NCI-H510A treated with DMSO at 0.1 percent for 48 hours (cell line): ENCODE measurements around the gene OR5K2.

ENCODE experiments used
- DNase-seq: peaks from one replicate; lab custom pipeline; 2025; lab: John Stamatoyannopoulos, UW

The OR5K2 gene

DNA sequence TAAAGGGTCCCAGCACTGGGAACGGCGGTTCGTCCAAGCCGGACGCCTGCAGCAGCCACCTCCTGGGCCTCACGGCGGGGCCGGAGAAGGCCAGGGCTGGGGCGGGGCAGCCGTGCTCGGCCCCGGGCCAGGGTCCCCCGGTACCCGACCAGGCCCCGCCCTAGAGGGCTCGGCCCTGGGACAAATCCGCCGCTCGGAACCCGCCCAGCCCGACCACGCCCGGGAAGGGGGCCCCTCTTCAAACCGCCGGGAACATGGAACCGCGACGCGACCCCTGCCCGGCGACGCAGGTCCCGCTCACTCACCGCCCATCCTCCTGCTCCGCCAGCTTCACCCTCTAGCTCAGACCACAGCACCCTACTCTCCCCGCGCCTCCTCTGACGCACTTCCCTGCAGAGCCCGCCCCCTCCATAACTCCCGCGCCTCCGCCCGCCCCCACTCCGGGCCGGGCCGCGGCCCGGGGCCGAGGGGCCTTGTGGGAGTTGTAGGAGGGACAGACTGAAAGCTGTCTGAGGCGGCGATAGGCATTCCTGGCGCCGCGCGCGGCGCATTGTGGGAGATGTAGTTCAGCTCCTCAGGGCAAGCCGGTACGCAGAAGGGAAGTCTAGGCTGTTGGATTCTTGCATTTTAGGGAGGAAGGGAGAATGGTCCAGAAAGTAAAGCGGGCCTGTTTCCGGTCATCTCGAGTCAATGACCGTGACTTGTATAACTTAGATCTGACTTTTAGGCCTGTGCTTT, 25.2 kb downstream of the OR5K2 start, which contains the start of gene CLDND1:
CLDND1 (minus strand) TSS at position 359 of the 738 bp plus-strand sequence. CDS start 1,478 bp downstream, outside the sequence.
- peak; percentile 84 for DNase-seq

- DNase-seq, result no peak
Measured at GRCh38 chr3:98525494-98525893, 28.0 kb downstream of the OR5K2 start.

DNA sequence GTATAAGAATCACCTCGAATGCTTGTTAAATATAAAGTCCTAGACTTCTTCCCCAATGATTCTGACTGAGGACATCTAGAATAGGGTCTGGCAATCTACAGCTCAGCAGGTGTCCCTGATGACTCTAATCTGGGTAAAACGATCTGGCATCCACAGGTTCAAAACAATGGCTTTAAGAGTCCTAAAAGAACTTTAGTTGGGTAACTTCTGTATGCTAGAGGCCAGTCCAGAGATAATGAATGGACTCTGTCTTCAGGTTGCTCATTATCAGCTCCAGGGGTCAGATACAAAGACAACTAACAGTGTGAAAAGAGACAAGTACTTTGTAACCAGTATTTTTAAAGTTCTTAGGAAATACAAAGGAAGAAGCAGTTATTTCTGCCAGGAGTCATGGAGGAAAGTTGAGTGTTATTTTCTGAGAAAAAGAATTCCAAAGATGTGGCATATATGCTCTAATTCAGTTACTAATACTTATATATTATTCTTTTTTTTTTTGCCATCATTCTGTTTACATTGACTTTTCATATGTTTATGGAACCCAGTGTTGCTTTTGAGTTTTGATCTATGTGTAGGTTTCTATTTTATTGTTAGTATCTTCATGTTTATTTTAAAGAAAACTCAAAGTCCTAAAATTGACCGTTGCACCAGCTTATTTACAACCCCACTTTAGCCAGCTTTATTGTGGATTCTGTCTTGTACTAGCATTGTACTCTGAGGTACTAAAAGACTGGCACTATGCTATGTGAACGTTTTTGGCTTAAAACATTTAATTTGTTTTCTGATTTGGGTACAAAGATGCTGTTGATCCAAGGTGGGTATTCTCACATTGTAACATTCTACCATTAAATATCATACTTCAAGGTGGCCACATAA, 31.2 kb downstream of the OR5K2 start:
- no peak for DNase-seq

GRCh38 chr3:98529856-98530459, 32.5 kb downstream of the OR5K2 start:
- DNase-seq, result no peak

DNA sequence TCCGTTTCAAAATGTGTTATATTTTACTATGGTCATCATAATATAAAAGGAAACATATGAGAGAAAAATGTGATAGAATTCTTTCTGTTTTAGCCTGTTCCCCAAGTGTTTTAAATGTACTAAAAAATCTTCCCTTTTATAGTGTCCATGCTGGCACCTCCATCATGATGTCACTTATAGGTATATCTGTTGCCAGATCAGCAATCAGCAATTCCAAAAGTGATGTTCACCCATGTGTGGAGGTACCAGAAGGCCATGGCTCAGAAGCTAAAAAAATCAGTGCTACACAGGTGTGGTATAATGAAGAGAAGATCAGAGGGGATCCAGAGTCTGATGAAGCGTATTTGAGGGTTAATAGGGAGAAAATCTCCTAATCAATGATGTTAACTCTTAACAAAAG, 33.2 kb downstream of the OR5K2 start:
- DNase-seq, result no peak

DNA sequence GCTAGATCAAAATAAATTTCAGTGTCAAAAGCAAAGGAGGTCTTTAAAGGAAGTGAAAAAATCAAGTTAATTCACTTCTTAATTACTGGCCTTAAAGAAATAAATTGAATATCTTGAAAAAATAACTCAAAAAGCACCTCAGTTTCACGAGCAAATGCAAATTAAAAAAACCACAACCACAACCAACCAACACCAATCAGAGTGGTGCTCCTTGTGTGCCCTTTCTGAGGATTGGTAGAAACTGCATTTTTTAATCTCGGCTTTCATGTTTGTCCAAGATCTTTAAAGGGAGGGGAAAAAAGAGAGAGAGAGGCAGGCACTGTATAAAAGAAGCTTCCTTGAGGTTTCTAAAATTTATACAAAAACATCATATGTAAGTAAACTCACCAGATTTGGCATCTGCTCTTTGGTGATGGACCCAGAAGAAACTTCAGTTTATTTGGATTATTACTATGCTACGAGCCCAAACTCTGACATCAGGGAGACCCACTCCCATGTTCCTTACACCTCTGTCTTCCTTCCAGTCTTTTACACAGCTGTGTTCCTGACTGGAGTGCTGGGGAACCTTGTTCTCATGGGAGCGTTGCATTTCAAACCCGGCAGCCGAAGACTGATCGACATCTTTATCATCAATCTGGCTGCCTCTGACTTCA, 34.3 kb downstream of the OR5K2 start, which contains the start of gene GPR15:
GPR15 (plus strand) TSS at position 357 of the 653 bp plus-strand sequence; CDS start at position 413, 56 bp downstream.
- DNase-seq, result no peak

- no peak for DNase-seq
Measured at GRCh38 chr3:98532275-98532637, 34.8 kb downstream of the OR5K2 start.

GRCh38 chr3:98532709-98533571, 35.5 kb downstream of the OR5K2 start:
- no peak for DNase-seq

- no peak for DNase-seq
Measured at GRCh38 chr3:98534168-98534567, 36.7 kb downstream of the OR5K2 start.

- DNase-seq, result no peak
Measured at GRCh38 chr3:98534734-98535133, 37.3 kb downstream of the OR5K2 start.

GRCh38 chr3:98536456-98537017, 39.1 kb downstream of the OR5K2 start:
- DNase-seq, result no peak

DNA sequence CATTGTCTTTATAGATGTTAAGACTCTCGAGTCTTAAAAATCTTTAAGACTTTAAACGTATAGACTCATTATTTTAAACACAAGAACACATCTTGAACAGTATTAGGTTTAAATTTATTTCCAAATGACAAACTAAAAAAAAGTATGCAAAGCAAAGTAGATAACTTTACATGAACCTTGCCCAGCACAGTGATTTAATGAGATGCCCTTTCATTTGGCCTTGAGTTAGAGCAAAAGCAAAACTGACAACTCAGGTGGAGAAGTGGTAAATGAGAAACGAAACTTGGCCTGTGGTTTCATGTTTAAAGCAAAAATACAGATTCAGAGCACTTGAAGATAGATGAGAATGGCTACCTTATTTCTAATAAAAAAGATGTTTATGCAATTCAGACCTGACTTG, 42.9 kb downstream of the OR5K2 start:
- no peak for DNase-seq

GRCh38 chr3:98541695-98542094, 44.2 kb downstream of the OR5K2 start:
- no peak for DNase-seq

DNA sequence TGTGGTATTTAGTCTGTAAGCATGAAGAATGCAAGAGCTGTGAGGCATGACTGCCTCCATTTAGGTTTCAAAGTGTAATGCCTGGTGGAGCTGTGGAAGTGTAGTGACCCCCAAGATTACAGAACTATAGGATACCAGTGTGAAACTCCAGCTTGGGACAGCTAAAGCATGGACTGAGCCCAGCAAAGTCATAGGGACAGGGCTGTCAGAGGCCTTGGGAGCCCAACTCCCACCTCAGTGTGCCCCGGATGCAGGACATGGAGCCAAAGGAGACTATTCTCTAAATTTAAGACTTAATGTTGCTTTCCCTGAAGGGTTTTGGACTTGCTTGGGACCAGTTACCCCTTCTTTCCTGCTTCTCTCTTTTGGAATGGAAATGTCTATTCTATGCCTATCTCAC, 45.1 kb downstream of the OR5K2 start:
- DNase-seq, result no peak

- no peak for DNase-seq
Measured at GRCh38 chr3:98545940-98546339, 48.5 kb downstream of the OR5K2 start.
